Kidney epithelial cell (primary cell): ENCODE data around the gene MALT1. TPM values are rescaled to one million over a fixed set of nuclear protein-coding genes. Genes with fewer than 3 reads are reported as not detected.
"Not testable (repeated sequence)": the region's sequence is repeated elsewhere in the genome, so short reads cannot be mapped to it uniquely, and the experiment has no call there.

Source experiments
- DNase-seq: peaks from one replicate; pipeline ENCODE4 v3.0.0-alpha.2; 2010; ENCODE audit warnings: low read depth
- H3K27me3 ChIP-seq: 2 replicates; pipeline ENCODE4 v1.6.0; 2011; ENCODE audit warnings: low read length; ENCODE audit not compliant: control insufficient read depth, insufficient read depth
- H3K36me3 ChIP-seq: 2 replicates; pipeline ENCODE4 v1.5.1; 2011; ENCODE audit warnings: low read length; ENCODE audit not compliant: control insufficient read depth, insufficient read depth
- H3K4me3 ChIP-seq: 2 replicates; pipeline ENCODE4 v1.5.1; 2011; ENCODE audit warnings: low read depth, mild to moderate bottlenecking, control low read depth, low read length
- CTCF ChIP-seq: IDR thresholded peaks from 2 replicates; pipeline ENCODE4 v1.5.1; 2011; ENCODE audit warnings: mild to moderate bottlenecking, moderate library complexity, low read length, control low read depth, inconsistent platforms; ENCODE audit not compliant: insufficient read depth, poor library complexity, severe bottlenecking
- total RNA-seq: library from RNA; depleted of rRNA; stranded (reverse); fragments of >200 nt; gene quantifications from 2 replicates; pipeline ENCODE4 v1.2.3, GENCODE V29; 2015

Gene MALT1
- total RNA-seq, 1 donor from 2014 or later = 19.8 TPM

GRCh38 chr18:58639237-58639636 lies 32.0 kb upstream of the MALT1 start:
- Histone ChIP-seq H3K36me3 (no peaks in the 10 kb centered on the region), H3K27me3 (no peaks in the 10 kb centered on the region), H3K4me3 (no peak overlapping the region)
- DNase-seq = no peak
- no peak for TF ChIP-seq CTCF

GRCh38 chr18:58639751-58640427 lies 31.4 kb upstream of the MALT1 start:
- DNase-seq = peak; percentile 44
- TF ChIP-seq CTCF = no peak

GRCh38 chr18:58640428-58640805 lies 30.8 kb upstream of the MALT1 start:
- no peaks in the 10 kb centered on the region for H3K36me3 ChIP-seq
- H3K4me3 ChIP-seq = no peak overlapping the region
- no peaks in the 10 kb centered on the region for H3K27me3 ChIP-seq
- DNase-seq = no peak
- TF ChIP-seq CTCF = no peak

More at GRCh38 chr18:58639751-58640427, 31.4 kb upstream of the MALT1 start:
- Histone ChIP-seq H3K36me3 (no peaks in the 10 kb centered on the region), H3K27me3 (no peaks in the 10 kb centered on the region), H3K4me3 (no peak overlapping the region)

- H3K27me3 ChIP-seq = no peaks in the 10 kb centered on the region
- H3K4me3 ChIP-seq = no peak overlapping the region
- TF ChIP-seq CTCF = no peak
- no peaks in the 10 kb centered on the region for H3K36me3 ChIP-seq
- DNase-seq = no peak
These were observed 30.2 kb upstream of the MALT1 start for GRCh38 chr18:58640891-58641610.

- H3K4me3 ChIP-seq, H3K27me3 ChIP-seq: not testable (repeated sequence)
These were observed 27.7 kb upstream of the MALT1 start for GRCh38 chr18:58643557-58643956.

GRCh38 chr18:58645398-58645797 lies 25.9 kb upstream of the MALT1 start:
- Histone ChIP-seq H3K36me3 (no peaks in the 10 kb centered on the region), H3K4me3 (no peak overlapping the region), H3K27me3 (no peaks in the 10 kb centered on the region)
- TF ChIP-seq CTCF = no peak
- DNase-seq = no peak

More at GRCh38 chr18:58643557-58643956, 27.7 kb upstream of the MALT1 start:
- H3K36me3 ChIP-seq, DNase-seq: not testable (repeated sequence)
